Measurements from ENCODE around the gene PKNOX2. TPM values are rescaled to one million over a fixed set of nuclear protein-coding genes. Genes with fewer than 3 reads are reported as not detected.
A peak's percentile ranks its signal among the peaks of the same experiment; 100 is the strongest.

The PKNOX2 gene, protein sequence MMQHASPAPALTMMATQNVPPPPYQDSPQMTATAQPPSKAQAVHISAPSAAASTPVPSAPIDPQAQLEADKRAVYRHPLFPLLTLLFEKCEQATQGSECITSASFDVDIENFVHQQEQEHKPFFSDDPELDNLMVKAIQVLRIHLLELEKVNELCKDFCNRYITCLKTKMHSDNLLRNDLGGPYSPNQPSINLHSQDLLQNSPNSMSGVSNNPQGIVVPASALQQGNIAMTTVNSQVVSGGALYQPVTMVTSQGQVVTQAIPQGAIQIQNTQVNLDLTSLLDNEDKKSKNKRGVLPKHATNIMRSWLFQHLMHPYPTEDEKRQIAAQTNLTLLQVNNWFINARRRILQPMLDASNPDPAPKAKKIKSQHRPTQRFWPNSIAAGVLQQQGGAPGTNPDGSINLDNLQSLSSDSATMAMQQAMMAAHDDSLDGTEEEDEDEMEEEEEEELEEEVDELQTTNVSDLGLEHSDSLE
- 34.0 to 74.0 TPM (median 34.9 TPM) in 3 replicates for total RNA-seq
- long read RNA-seq, partial matches to known transcripts = 2 of 8 reads
- long read RNA-seq, other reads (novel, unspliced or antisense) = 5 of 8 reads

DNA sequence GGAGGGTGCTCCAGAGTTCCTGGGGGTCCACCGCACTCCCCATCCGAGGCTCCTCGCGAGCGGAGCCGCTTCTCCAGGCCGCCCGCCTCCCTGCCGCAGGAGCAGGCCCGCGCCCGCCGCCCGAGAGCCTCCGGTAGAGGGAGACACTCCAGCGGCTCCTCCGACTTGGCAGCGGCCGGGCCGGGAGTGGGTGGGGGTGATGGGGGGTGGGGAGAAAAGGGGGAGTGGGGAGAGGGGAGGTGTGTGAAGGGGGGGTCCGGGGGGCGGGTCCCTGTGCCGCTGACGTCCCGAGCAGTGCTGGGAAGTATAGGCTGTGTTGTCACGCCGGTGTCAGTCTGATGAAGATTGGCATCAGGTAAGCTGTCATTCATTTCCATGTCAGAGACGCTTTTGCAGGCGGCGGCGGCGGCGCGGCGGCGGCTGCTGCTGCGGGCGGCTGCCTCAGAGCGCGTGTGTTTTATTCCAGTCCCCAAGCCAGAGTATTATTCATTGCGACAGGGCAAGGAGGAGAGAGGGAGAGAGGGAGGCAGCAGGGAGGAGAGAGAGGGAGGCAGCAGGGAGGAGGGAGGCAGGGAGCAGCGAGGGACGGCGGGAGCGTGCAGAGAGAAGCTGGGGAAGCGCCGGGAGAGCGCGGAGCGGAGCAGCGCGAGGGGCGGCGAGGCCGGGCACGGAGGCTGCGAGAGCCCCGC is at the start of gene PKNOX2:
Gene PKNOX2 (plus strand): TSS at position 330 of the 689 bp plus-strand sequence. CDS start 186,555 bp downstream, outside the sequence.
- H3K4me1 Mint-ChIP-seq (ENCODE audit: low read depth) = peaks cover 47% of the 10 kb centered on the region
- H3K36me3 Mint-ChIP-seq (ENCODE audit: low read depth) = peaks cover 4% of the 10 kb centered on the region
- no peaks in the 10 kb centered on the region for H3K27me3 Mint-ChIP-seq (ENCODE audit: low read depth)
- peak within 1 kb of the TSS; percentile 99 for H3K4me3 Mint-ChIP-seq (ENCODE audit: unreplicated experiment)
- H3K9me3 Mint-ChIP-seq (ENCODE audit: low read depth) = no peaks in the 10 kb centered on the region
- TF ChIP-seq, protein P1, sequence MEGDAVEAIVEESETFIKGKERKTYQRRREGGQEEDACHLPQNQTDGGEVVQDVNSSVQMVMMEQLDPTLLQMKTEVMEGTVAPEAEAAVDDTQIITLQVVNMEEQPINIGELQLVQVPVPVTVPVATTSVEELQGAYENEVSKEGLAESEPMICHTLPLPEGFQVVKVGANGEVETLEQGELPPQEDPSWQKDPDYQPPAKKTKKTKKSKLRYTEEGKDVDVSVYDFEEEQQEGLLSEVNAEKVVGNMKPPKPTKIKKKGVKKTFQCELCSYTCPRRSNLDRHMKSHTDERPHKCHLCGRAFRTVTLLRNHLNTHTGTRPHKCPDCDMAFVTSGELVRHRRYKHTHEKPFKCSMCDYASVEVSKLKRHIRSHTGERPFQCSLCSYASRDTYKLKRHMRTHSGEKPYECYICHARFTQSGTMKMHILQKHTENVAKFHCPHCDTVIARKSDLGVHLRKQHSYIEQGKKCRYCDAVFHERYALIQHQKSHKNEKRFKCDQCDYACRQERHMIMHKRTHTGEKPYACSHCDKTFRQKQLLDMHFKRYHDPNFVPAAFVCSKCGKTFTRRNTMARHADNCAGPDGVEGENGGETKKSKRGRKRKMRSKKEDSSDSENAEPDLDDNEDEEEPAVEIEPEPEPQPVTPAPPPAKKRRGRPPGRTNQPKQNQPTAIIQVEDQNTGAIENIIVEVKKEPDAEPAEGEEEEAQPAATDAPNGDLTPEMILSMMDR (IDR thresholded peaks at IDR 0.05) = peak; percentile 85
- DNase-seq (ENCODE audit: low spot score) = peak; percentile 98
- peak within 1 kb of the TSS; percentile 98 for H3K27ac Mint-ChIP-seq (ENCODE audit: unreplicated experiment)

DNA sequence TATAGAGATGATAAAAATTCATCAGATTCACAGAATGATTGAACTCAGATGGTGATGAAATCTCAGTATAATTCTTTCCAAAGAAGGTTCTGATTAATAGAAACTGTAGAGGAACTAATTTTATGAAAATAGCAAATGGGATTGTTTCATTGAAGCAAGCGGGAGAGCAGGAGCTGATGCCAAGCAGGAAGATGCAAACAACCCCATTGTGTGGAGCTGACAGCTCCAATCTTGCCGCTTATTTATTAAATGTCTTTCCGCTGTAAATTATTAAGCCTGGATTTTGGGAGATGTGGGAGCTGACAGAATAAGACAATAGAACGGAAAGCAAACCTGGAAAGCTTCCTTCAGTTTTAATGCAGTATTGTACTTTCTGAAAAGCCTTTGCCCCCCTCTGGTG is 47.1 kb upstream of the PKNOX2 start:
- DNase-seq (ENCODE audit: low spot score) = no peak
- TF ChIP-seq, protein P1 (IDR thresholded peaks at IDR 0.05) = no peak
- H3K27ac Mint-ChIP-seq (ENCODE audit: unreplicated experiment) = no peak overlapping the region
- no peaks in the 10 kb centered on the region for H3K27me3 Mint-ChIP-seq (ENCODE audit: low read depth)
- H3K9me3 Mint-ChIP-seq (ENCODE audit: low read depth) = peaks cover 7% of the 10 kb centered on the region
- H3K4me3 Mint-ChIP-seq (ENCODE audit: unreplicated experiment) = no peak overlapping the region
- H3K36me3 Mint-ChIP-seq (ENCODE audit: low read depth) = peaks cover 2% of the 10 kb centered on the region
- H3K4me1 Mint-ChIP-seq (ENCODE audit: low read depth) = peaks cover 1% of the 10 kb centered on the region

DNA sequence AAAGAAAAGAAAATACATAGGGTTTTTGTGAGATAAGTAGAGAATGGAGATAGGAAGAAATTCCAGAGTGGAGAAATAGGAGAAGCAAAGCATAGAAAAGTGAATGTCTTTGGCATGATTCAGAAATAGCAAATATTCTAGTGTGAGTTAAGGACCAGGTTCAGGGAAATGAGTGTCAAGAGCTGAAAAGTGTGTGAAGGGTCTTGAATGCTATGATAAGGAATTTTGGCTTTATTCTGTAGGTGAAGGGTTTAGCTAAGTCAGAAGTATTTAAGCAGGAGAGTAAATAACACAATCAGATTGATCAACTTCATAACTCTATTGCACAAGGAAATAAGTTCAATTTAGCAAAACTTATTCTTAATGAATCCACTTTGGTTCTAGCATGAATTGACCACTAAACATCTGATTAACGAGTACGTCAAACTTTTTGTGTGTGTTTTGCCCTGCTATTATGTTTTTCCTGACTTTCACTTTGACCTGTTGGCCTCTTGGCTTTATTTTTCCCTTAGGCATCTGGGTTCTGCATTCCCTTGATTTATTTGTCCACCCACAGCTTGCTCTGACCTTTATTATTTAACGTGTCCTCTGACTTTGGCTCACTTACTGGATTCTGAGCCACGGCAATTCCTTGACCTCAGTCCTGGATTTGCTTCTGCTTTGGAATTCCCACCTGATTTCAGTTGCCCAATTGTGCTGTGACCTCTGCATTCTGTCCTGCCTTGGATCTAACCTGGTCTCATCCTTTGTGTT is 41.2 kb upstream of the PKNOX2 start:
- no peak overlapping the region for H3K27ac Mint-ChIP-seq (ENCODE audit: unreplicated experiment)
- H3K36me3 Mint-ChIP-seq (ENCODE audit: low read depth) = no peaks in the 10 kb centered on the region
- no peaks in the 10 kb centered on the region for H3K27me3 Mint-ChIP-seq (ENCODE audit: low read depth)
- H3K9me3 Mint-ChIP-seq (ENCODE audit: low read depth) = no peaks in the 10 kb centered on the region
- H3K4me1 Mint-ChIP-seq (ENCODE audit: low read depth) = peaks cover 14% of the 10 kb centered on the region
- TF ChIP-seq, protein P1 (IDR thresholded peaks at IDR 0.05) = no peak
- no peak for DNase-seq (ENCODE audit: low spot score)
- H3K4me3 Mint-ChIP-seq (ENCODE audit: unreplicated experiment) = no peak overlapping the region

DNA sequence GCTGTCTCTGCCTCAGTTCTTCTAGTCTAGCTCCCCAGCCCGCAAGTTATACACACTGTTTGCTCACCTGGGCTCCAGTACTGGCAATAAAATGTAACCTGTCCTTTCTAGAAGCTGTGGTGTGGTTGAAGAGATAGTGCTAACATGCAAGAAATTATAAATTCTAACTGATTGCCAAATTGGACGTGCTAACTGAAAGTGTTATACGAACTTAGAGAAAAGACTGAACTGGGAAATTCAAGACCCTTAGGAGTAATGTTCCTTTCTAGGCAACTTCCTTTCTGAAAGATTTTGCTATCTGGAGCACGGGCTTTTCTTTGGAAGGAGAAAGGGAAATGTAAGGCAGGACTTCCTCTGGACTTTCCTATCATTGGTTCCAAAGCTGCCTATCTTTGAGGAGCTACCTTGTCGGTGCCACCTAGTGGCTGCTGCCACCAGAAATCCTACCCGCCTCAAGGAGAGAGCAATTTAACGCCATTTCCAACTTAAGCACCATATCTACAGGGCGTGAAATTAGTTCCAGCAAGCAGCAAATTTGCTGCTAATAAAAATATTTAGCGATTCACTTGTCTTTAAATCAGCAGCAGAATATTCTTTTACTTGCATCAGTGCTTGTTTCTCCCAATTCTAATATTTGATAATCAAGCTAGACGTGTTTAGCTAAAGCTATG is 40.5 kb upstream of the PKNOX2 start:
- TF ChIP-seq, protein P1 (IDR thresholded peaks at IDR 0.05) = peak; percentile 68
- H3K27ac Mint-ChIP-seq (ENCODE audit: unreplicated experiment) = no peak overlapping the region
- no peak overlapping the region for H3K4me3 Mint-ChIP-seq (ENCODE audit: unreplicated experiment)
- H3K4me1 Mint-ChIP-seq (ENCODE audit: low read depth) = peaks cover 21% of the 10 kb centered on the region
- H3K9me3 Mint-ChIP-seq (ENCODE audit: low read depth) = no peaks in the 10 kb centered on the region
- H3K27me3 Mint-ChIP-seq (ENCODE audit: low read depth) = no peaks in the 10 kb centered on the region
- DNase-seq (ENCODE audit: low spot score) = no peak
- no peaks in the 10 kb centered on the region for H3K36me3 Mint-ChIP-seq (ENCODE audit: low read depth)
